Uterus (tissue), 4 donors: ENCODE measurements around the gene PLXNA4. TPM values are rescaled to one million over a fixed set of nuclear protein-coding genes. Genes with fewer than 3 reads are reported as not detected.

Experiments
- DNase-seq, 2 donors: peaks; one replicate each; pipeline ENCODE4 v3.0.0-alpha.2; 2019 to 2020
- H3K27ac ChIP-seq, 2 donors: fragments of 200-600 bp; sonication (generic); 1 replicate in 1 of 2; 2 replicates in 1 of 2; pipeline ENCODE4 v1.5.1; 2016 to 2018
- H3K27me3 ChIP-seq, 2 donors: fragments of 200-600 bp; sonication (generic); one replicate each; pipeline ENCODE4 v1.5.1; 2018 to 2019; ENCODE audit warnings: control low read depth in 1 of 2
- H3K36me3 ChIP-seq, 2 donors: fragments of 200-600 bp; sonication (generic); one replicate each; pipeline ENCODE4 v1.5.1; 2019; ENCODE audit warnings: control low read depth in 1 of 2
- H3K4me1 ChIP-seq, 2 donors: fragments of 200-600 bp; sonication (generic); one replicate each; pipeline ENCODE4 v1.5.1; 2018 to 2019; ENCODE audit warnings: control low read depth in 1 of 2
- H3K4me3 ChIP-seq, 2 donors: fragments of 200-600 bp; sonication (generic); 1 replicate in 1 of 2; 2 replicates in 1 of 2; pipeline ENCODE4 v1.5.1; 2018 to 2019; ENCODE audit warnings: mild to moderate bottlenecking in 1 of 2
- H3K9me3 ChIP-seq, 2 donors: fragments of 200-600 bp; sonication (generic); one replicate each; pipeline ENCODE4 v1.5.1; 2019; ENCODE audit warnings: control low read depth in 1 of 2
- CTCF ChIP-seq, 4 experiments: fragments of 200-600 bp in 2 of 4; fragments of 450-650 bp in 2 of 4; sonication (generic) in 2 of 4; IDR thresholded peaks; one replicate each; pipeline ENCODE4 v1.5.1; 2016 to 2019; ENCODE audit warnings: antibody characterized with exemption in 4 of 4, mild to moderate bottlenecking in 2 of 4, moderate library complexity in 1 of 4
- POLR2A ChIP-seq, 2 donors: fragments of 450-650 bp; IDR thresholded peaks; one replicate each; pipeline ENCODE4 v1.6.1; 2016; ENCODE audit warnings: antibody characterized with exemption in 2 of 2, mild to moderate bottlenecking in 1 of 2, moderate library complexity in 1 of 2
- intact Hi-C: fragments of 100-400 bp; cut with DNase I; formaldehyde crosslinking; loops from one replicate; pipeline ENCODE4 v1.15.1; 2023; ENCODE audit warnings: low total_unique reads
- total RNA-seq, 4 donors: library from RNA; depleted of rRNA in 3 of 4; stranded (reverse); fragments of >200 nt in 3 of 4; gene quantifications; one replicate each; pipeline versions ENCODE4 v1.1.0 to v1.2.4, GENCODE V29; 2014 to 2023
- donor health status: DM: yes; HTN: yes; CAD: no.

The PLXNA4 gene
- total RNA-seq, 4 donors from 2014 or later: 4.1 to 16.5 (median 7.7) TPM

DNA sequence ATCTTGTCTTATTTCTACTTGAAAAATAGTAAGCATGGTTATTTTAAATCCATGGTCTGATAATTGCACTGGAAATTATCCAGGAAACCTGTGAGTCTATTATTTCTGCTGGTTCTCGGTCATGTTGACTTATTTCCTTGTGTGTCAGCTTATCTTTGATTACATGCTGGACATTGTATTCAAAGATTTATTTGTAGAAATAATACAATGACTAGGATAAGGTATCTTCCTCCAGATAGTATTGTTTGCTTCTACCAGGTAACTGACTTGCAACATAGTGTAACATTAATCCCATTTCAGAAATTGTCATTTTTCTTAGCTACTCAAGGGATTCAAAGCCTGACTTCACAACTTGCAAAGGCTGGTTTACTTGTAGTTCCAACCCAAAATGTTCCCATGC, 33.4 kb downstream of the PLXNA4 start:
- intact Hi-C loops: no loop called here
- Histone ChIP-seq H3K4me1 (no peaks in the 10 kb centered on the region), H3K27me3 (no peaks in the 10 kb centered on the region), H3K27ac (peak overlapping the region in 1 of 2 donors; percentile 3), H3K4me3 (no peak overlapping the region), H3K36me3 (no peaks in the 10 kb centered on the region), H3K9me3 (peaks cover 0 to 16% of the 10 kb centered on the region in 2 donors)
- TF ChIP-seq POLR2A (IDR thresholded peaks at IDR 0.05): no peak
- no peak for TF ChIP-seq CTCF (IDR thresholded peaks at IDR 0.05)
- no peak for DNase-seq

- H3K4me3 ChIP-seq: no peak overlapping the region
Measured at GRCh38 chr7:132541656-132542055, 34.6 kb downstream of the PLXNA4 start.

DNA sequence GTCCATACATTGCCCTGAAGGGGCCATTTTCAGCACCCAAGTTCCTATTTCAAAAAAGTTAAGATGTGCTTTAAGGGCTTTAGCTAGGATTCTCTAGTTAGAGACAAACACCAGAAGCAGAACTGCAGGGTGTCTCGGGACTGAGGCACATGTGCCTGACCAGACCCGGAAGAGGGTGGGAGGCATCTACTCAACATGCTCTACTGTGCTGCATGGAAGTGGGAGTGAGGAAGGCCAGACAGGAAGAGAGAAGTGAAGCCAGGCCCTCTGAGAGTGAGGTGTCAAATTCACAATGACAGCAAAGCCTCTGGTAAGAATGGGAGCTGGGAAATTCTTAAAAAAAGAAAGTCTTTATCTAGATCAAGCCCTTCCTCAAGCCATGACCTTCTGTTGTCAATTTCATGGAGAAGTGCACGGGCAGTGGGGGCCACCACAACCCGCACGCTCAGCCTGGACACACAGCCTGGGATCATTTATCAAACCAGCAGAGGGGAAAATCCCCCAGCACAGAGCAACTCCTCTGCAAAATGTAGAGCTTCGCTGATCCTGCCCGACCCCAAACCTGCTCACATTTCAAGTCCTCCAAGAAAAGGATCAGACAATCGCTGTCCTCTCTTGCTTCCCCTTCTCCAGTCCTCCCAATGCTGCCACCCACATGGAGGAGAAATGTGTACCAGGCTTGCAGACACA, 38.7 kb downstream of the PLXNA4 start:
- no peak for DNase-seq
- TF ChIP-seq POLR2A (IDR thresholded peaks at IDR 0.05) (no peak), CTCF (IDR thresholded peaks at IDR 0.05) (no peak)
- no peaks in the 10 kb centered on the region for H3K27me3 ChIP-seq
- H3K27ac ChIP-seq: no peak overlapping the region
- H3K36me3 ChIP-seq: no peaks in the 10 kb centered on the region
- H3K4me3 ChIP-seq: no peak overlapping the region
- no peaks in the 10 kb centered on the region for H3K4me1 ChIP-seq
- H3K9me3 ChIP-seq: no peaks in the 10 kb centered on the region
- intact Hi-C loops: no loop called here

More at GRCh38 chr7:132541656-132542055, 34.6 kb downstream of the PLXNA4 start:
- Histone ChIP-seq H3K27me3 (no peaks in the 10 kb centered on the region), H3K27ac (peak overlapping the region in 1 of 2 donors; percentile 18), H3K9me3 (peaks cover 0 to 16% of the 10 kb centered on the region in 2 donors), H3K36me3 (no peaks in the 10 kb centered on the region), H3K4me1 (no peaks in the 10 kb centered on the region)
- intact Hi-C loops: no loop called here
- no peak for TF ChIP-seq POLR2A (IDR thresholded peaks at IDR 0.05)
- no peak for TF ChIP-seq CTCF (IDR thresholded peaks at IDR 0.05)
- DNase-seq: no peak

DNA sequence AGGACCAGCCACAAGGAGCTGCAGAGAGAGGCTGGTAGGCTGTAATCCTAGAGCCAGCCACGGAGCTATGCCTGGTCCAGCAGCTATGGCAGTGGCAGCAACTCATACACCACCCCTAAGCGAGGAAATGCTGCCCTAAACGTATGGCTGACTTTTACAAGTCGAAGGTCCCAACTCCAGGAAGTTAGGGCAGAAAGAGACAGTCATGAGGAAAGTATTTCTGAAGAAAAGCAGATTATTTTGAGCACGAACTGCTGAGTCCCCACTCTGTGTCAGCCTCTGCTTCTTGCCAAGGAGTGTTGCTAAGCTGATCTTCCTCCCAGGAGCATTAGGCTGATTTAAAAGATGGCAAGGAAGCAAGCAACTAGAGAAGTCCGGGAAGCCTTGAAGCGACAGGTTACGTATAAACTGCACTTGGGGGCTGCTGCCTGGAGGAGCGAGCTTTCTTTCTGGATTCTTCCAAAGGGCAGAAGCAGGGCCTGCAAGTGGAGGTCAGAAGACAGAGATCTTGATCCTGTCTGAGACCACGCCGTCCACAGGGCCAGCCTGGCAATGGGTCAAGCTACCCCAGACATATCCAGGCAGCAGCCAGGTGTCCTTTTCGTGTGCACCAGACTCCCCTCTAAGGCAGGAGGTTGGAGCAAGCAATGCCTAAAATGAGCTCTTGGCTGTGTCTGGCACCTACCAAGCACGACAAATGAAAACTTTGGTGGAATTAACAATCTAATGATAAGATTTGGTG, 39.4 kb downstream of the PLXNA4 start:
- no peak for DNase-seq
- Histone ChIP-seq H3K27me3 (no peaks in the 10 kb centered on the region), H3K9me3 (no peaks in the 10 kb centered on the region), H3K36me3 (no peaks in the 10 kb centered on the region), H3K4me3 (no peak overlapping the region), H3K4me1 (no peaks in the 10 kb centered on the region), H3K27ac (no peak overlapping the region)
- TF ChIP-seq CTCF (IDR thresholded peaks at IDR 0.05): no peak
- TF ChIP-seq POLR2A (IDR thresholded peaks at IDR 0.05): no peak
- intact Hi-C loops: no loop called here

DNA sequence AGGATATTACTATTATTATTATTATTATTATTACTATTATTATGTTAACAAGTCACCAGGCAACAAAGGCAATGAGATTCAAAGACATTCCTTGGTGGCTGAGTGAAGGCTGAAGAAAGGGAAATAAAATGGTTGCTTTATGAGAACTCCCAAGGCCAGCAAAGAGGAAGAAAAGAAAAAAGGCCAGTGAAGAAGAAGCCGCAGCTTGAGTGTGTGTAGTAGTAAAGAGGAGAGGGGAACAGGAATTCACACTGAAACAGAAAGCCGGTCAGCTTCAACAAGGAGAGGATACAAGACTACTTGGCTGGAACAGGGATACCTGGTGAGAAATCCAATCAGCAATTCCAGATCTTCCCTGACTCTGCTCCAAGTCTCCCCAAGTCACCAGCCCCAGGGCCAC, 42.4 kb downstream of the PLXNA4 start:
- TF ChIP-seq CTCF (IDR thresholded peaks at IDR 0.05) (no peak), POLR2A (IDR thresholded peaks at IDR 0.05) (no peak)
- H3K27ac ChIP-seq: no peak overlapping the region
- no peaks in the 10 kb centered on the region for H3K36me3 ChIP-seq
- intact Hi-C loops: no loop called here
- no peak for DNase-seq
- no peaks in the 10 kb centered on the region for H3K4me1 ChIP-seq
- H3K4me3 ChIP-seq: no peak overlapping the region
- H3K9me3 ChIP-seq: no peaks in the 10 kb centered on the region
- H3K27me3 ChIP-seq: no peaks in the 10 kb centered on the region
